ENCODE results near the gene ZNF430.
A peak's percentile ranks its signal among the peaks of the same experiment; 100 is the strongest.
"Not testable (repeated sequence)": the region's sequence is repeated elsewhere in the genome, so short reads cannot be mapped to it uniquely, and the experiment has no call there.

ZNF430 gene

DNA sequence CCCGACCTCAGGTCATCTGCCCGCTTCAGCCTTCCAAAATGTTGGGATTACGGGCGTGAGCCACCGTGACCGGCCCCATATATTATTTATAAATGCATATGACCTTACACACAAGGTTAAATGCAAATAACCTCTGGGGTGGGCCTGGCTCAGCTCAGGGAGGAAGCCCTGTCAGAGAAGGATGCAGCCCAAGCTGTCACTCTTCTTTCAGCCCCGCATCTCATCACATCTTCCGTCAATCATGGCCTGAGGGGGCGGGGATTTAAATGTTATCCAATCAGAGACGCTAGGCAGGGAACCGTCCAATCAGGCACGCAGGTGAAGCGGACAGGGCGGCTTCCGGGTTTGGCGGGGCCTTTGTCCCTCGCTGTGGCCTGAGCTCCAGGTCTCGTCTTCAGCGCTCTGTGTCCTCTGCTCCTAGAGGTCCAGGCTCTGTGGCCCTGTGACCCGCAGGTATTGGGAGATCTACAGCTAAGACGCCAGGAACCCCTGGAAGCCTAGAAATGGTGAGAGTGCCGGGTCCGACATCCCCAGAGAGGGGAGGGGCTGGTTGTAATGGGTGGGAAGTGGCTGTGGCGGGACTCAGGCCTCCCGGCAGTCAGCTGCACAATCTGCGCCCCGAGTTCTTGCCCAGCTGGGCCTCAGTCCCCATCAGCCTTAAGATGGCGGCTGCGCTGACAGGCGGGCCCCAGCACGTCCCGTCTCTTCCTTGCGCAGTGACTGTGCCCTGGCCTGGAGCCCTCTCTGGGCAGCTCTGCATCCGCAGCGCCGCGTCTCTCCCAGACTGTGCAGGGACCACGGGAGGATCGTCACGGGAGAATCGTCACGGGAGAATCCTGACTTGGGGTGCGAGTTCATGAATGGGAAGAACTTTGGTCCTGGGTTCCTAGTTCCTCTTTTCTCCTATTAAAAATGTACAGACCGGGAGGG, at the start of gene ZNF430:
Gene ZNF430, plus strand, starts transcription at position 360 of the 930 bp plus-strand sequence. Its CDS starts 144 bp downstream, at position 504.
- peak; percentile 74 for DNase-seq

DNA sequence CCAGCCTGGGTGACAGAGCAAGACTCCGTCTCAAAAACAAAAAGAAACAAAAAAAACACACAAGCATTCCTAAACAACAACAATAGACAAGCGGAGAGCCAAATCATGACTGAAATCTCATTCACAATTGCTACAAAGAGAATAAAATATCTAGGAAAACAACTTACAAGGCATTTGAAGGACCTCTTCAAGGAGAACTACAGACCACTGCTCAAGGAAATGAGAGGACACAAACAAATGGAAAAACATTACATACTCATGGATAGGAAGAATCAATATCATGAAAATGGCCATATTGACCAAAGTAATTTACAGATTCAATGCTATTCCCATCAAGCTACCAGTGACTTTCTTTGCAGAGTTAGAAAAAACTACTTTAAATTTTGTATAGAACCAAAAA, 27.7 kb upstream of the ZNF430 start:
- not testable (repeated sequence) for DNase-seq

DNA sequence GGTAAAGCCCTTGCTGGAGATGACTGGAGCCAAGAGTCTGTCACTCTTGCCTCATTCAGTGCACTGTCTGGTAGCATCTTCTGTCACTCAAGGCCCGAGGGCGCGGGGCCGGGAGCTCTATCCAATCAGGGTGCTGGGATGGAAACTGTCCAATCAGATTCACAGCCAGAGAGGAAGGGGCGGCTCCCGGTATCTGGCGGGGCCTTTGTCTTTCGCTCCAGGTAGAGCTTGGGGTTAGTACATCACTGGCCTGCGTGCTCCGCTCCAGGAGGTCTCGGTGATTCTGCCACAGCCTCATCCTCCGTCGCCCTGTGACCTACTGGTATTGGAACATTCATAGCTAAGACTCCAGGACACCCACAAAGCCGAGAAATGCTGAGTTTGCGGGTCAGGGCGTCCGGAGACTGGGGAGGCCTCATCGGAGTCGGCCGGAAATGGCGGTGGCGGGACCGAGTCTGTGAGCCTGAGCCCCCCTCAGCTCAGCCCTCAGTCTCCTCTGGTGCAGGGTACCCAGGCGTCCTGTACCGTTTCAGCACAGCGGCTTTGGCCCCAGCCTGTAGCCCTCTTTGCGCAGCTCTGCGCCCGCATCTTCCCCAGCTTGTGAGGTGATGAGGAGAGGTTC, 20.6 kb upstream of the ZNF430 start:
- no peak for DNase-seq

DNA sequence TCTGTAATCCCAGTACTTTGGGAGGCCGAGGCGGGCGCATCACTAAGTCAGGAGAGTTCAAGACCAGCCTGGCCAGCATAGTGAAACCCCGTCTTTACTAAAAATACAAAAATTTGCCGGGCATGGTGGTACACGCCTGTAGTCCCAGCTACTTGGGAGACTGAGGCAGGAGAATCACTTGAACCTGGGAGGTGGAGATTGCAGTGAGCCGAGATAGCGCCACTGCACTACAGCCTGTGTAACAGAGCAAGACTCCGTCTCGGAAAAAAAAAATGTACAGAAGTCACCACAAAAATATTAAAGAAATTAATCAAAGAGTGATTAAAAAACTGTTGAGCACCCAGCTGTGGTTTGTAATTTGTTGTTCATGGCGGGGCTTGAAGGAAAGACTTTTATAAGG, 781 bp downstream of the ZNF430 start:
- DNase-seq: not testable (repeated sequence)

DNA sequence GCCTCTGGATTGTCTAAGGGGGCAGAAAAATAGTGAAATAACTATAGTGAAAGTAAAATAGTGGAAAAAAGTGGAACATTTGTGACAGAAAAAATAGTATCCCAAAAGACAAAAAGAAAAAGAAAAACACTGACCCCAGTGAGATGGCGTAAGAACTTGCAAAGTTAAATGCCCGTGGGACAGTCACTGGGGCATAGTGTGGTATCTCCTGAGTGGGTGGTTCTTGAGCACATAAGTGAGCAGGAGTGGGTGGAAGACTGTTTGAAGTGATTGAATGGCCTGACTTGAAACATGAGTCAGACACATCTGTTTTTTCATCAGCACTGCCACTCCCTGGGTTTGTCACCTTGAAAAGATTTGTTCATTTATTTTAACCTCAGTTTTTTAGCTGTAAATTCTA, 2.5 kb downstream of the ZNF430 start:
- no peak for DNase-seq

DNA sequence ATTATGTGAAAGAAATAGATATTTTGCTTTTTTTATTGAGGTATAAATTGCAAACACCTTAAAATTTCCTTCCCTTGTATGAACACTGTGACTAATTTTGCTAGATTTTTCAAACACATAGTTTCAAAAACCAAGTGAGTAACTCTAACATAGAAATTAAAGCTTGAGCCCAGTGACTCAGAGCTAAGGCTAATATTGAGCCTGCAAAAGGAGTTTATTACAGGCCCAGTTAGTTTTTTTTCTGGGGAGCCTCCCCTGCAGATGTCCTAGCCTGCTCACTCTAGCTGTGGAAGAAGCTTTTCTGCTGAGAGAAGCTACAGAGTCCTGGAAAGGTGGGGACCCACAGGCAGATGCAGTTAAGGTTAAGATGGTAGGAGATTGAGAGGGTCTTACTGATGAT, 3.4 kb downstream of the ZNF430 start:
- no peak for DNase-seq

DNA sequence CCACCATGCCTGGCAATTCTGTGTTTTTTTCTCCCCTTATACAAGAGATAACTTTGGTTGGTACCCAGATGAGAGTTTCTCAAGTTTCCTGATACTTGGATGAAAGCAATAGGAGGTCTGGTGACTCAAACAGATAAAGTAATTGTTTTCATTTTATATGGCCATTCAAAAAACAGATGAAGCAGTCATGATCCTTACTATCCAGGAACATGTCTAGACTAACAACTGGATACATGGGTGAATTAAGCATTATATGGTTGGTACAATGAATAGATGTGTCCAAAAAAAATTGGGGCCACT, 8.5 kb downstream of the ZNF430 start:
- no peak for DNase-seq

DNA sequence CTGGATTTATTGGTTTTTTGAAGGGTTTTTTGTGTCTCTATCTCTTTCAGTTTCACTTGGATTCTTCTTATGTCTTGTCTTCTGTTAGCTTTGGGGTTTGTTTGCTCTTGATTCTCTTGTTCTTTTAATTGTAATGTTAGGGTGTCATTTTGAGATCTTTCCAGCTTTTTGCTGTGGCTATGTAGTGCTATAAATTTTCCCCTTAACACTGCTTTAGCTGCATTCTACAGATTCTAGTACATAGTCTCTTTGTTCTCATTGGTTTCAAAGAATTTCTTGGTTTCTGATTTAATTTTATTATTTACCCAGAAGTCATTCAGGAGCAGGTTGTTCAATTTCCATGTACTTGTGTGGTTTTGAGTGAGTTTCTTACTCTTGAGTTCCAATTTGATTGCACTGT, 24.6 kb downstream of the ZNF430 start:
- no peak for DNase-seq

DNA sequence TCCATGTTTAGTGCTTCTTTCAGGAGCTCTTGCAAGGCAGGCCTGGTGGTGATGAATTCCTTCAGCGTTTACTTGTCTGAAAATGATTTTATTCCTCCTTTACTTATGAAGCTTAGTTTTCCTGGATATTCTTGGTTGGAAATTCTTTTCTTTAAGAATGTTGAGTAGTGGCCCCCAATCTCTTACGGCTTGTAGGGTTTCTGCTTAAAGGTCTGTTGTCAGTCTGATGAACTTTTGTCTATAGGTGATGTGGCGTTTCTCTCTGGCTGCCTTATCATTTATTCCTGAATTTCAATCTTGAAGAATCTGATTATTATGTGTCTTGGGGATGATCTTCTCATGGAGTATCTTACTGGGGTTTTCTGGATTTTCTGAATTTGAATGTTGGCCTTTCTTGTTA, 26.0 kb downstream of the ZNF430 start:
- no peak for DNase-seq

DNA sequence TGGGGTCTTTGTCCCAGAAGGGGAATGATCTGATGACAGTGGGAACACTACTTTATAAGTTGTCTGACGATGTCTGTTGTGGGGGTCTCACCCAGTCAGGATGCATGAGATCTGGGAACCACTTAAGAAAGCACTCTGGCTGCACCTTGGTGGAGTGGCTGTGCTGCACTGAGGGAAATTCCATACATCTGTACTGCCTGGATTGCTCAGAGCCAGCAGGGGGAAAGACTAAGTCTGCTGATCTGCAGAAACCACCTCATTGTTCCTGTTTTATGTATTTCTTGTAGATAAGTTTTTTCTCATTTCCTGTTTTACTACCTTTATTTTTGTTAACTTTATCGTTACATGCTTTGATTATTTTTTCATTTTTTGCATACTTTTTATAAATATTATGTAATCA, 27.3 kb downstream of the ZNF430 start:
- no peak for DNase-seq

DNA sequence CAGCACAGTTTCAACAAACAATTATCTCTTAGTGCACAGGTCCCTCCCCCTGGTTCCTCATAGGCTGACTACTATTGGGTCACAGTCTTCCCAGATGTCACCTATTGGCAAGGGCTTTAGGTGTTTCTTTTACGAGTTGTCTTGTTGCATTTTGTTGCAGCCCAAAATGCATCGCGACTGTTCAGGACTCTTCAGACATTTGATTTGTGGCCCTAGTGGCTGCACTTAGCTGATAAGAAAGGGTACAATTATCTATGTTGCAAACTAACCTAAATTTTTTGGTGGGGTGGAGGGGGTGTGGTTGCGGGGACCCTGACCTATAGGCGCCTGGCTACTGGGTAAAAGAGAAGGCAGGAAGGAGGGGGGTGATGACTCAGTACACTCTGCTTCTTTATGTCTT, 32.4 kb downstream of the ZNF430 start:
- DNase-seq: no peak

DNA sequence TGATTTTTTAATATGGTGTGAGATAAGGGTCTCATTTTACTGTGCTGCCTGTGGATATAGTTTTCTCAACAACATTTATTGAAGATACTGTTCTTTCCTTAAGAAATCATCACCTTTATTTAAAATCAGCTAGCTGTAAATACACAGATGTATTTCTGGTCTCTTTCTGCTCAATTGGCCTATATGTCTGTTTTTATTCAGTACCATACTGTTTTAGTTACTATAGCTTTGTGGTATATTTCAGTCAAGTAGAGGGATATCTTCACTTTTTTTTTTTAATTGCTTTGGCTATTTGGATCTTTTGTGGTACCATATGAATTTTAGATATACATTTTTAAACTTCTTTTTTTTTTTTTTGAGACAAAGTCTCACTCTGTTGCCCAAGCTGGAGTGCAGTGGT, 44.9 kb downstream of the ZNF430 start:
- no peak for DNase-seq

DNA sequence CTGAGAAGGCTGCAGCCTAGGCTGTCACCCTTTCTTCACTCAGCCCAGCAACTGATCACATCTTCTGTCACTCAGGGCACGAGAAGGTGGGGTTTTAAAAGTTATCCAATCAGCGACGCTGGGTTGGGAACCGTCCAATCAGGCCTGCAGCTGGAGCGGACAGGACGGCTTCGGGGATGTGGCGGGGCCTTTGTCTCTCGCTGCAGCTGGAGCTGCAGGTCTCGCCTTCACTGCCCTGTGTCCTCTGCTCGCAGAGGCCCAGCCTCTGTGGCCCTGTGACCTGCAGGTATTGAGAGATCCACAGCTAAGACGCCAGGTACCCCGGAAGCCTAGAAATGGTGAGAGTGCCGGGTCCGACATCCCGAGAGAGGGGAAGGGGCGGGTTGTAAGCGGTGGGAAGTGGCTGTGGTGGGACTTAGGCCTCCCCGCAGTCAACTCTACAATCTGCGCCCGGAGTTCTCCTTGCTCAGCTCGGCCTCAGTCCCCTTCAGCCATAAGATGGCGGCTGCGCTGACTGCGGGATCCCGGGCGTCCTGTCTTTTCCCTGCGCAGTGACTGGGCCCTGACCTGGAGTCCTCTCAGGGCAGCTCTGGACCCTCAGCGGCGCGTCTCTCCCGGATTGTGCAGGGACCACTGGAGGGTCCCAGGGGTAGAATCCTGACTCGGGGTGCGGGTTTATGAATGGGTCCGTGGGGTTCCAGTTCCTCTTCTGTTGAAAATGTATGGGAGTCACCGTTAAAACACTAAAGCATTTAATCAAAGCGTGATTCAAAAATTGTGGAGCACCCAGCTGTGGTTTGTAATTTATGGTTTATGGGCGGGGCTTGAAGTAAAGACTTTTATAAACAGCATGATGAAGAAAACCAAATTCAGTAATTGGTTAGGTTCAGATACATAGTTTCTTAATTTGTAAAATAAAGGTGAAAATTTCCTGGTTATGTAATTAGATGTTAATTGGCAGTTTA, 61.8 kb downstream of the ZNF430 start, which contains the start of gene ZNF714:
Gene ZNF714, plus strand, starts transcription at position 193 of the 965 bp plus-strand sequence. CDS start 16,066 bp downstream, outside the sequence.
- peak; percentile 23 for DNase-seq

DNA sequence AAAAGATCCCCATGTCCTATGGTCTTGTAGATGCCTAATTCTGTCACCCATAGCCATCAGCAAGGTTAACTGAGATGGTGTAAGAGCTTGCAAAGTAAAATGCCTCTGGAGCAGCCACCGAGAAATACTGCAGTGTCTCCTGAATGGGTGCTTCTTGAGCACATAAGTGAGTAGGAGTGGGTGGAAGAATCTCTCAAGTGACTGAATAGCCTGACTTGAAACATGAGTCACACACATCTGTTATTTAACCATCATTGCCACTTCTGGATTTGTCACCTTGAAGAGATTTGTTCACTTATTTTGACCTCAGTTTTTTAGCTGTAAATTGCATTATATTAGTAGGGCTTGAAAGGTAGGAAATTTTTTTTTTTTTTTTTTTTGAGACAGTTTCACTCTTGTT, 63.9 kb downstream of the ZNF430 start:
- DNase-seq: no peak

DNA sequence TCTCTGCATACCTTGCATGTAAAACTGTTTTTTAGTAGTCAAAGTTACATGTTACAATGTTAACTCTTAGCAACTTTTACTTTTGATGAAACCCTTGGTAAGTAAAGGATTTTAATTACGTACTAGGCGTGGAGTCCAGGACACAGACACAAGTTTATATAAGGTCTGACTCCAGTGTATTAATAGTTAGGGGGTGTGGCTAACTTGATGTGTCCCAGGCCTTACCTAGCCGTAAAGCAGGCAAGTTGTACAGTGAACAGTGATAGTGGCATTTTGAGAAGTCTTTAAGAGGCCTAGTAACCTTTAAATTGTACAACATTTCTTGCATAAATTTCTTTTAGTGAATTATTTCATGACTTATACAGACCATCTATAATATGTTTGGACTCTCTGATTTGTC, 67.4 kb downstream of the ZNF430 start:
- no peak for DNase-seq

DNA sequence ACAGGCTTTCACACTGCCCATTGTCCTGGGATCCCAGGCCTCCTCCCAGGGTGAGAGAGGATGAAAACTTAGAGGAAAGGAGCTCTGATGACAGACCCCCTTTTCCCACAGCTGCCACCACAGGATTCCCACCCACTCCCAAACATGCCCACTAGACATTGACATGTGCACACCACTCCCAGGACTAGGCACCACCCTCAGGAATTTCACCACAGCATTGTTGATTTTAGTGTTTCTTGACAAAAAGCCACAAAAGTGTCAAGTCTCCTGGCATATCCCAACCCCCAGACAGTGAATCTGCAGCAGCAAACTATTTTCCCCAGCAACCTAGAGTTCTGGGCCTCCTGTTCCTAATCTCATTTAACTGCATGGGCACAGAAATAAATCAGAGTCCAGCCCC, 71.7 kb downstream of the ZNF430 start:
- no peak for DNase-seq

DNA sequence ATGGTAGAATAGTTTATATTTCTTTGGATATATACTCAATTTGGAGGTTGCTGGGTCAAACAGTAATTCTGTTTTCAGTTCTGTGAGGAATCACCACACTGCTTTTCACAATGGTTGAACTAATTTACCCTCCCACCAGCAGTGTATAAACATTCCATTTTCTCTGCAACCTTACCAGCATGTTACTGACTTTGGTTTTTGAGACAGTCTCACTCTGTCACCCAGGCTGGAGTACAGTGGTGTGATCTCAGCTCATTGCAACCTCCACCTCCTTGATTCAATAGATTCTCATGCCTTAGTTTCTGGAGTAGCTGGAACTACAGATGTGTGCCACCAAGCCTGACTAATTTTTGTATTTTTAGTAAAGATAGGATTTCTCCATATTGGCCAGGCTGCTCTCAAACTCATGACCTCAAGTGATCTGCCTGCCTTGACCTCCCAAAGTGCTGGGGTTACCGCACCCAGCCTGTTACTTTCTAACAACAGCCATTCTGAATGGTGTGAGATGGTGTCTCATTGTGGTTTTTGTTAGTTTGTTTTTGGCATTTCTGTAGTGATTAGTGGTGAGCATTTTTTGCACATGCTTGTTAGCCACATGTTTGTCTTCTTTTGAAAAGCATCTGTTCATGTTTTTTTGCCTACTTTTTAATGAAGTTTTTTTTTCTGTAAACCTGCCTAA, 74.0 kb downstream of the ZNF430 start:
- no peak for DNase-seq

DNA sequence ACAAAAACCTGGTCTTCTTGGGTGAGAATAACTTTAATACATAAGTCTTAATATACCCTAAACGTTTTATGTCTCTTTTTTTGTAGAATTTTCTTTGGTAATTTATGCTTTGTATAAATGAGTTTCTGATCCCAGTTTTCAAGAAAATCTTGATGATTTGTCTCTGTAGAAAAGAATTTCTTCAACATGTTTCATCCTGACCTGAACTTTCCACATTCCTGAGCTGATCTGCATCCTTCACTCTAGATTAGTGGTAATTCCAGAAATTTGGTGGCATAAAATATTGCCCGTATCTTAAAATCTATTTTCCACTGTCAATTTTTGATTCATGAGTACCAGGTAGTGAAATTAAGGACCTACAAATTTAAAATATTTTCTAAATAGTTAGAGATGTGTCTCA, 77.8 kb downstream of the ZNF430 start:
- no peak for DNase-seq

DNA sequence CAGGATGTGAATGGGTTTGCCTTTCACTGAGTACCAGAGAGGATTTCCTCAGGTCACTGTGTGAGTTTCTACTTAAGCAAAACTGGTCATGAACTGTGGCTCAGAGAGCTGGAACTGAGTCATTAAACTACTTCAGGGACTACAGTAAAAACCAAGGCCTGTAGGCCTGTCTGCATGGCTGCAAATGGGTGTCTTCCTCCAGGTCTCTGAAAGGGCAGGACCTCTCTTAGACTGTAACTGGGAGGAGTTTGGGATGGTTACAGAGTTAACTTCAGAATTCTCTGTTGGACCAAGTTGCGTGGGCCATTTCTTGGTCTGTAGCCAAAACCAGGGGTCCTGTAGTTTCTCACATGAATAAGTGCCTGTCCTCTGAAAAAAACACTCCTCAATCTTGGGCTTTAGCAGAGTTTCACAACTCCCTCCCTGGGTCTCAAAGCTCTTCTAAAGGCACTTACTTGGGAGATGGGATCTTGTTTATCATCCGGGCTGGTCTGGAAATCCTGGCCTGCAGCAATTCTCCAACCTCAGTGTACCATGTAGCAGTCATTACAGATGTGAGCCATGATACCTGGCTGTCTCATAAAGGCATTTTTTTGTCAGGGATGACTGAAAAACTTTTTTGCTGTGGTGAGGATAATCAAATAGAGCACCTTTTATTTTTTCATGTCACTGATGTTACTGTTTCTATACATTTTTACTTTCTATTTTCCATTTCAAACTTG, 81.2 kb downstream of the ZNF430 start:
- no peak for DNase-seq

DNA sequence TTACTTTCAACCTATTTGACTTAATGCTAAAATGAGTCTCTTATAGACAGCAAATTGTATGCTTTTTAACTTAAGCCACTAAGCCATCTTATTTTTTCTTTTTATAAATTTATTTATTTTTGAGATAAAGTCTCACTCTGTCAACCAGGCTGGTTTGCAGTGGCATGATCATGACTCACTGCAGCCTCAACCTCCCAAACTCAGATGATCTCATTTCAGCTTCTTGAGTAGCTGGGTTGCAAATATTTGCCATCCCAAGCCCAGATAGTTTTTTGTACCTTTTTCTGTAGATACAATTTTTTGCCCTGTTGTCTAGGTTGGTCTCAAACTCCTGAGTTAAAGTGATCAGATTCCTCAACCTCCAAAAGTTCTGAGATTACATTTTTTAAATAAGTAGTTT, 88.7 kb downstream of the ZNF430 start:
- DNase-seq: no peak

Measured in GOT3 (cell line).